MM.1S (cell line): Measurements from ENCODE around the gene SLC24A3.

ENCODE experiments used
- CTCF ChIP-seq: fragments of 300-600 bp; sonication (generic); IDR thresholded peaks from 2 replicates; pipeline ENCODE4 v1.5.1; 2016; ENCODE audit warnings: antibody characterized with exemption, low read length, mixed read lengths
- EZH2 ChIP-seq: fragments of 300-600 bp; sonication (generic); optimal IDR thresholded peaks from 2 replicates; pipeline ENCODE3; 2017; ENCODE audit warnings: low read depth, mild to moderate bottlenecking, antibody characterized with exemption, low read length, mixed read lengths
- EZH2phosphoT487 ChIP-seq: fragments of 300-600 bp; sonication (generic); IDR thresholded peaks from 2 replicates; pipeline ENCODE4 v1.6.1; 2018; ENCODE audit warnings: antibody characterized with exemption, low read length

GRCh38 chr20:19589787-19590362 is 377.4 kb downstream of the SLC24A3 start:
- no peak for TF ChIP-seq EZH2
- TF ChIP-seq CTCF: no peak
- TF ChIP-seq EZH2phosphoT487: no peak
